Left ventricle myocardium inferior (tissue), 1 donor: Measurements from ENCODE around the gene RBM19. TPM values are rescaled to one million over a fixed set of nuclear protein-coding genes. Genes with fewer than 3 reads are reported as not detected.

Experiments used
- DNase-seq: peaks from one replicate; pipeline ENCODE4 v3.0.0-alpha.2; 2020
- H3K27ac ChIP-seq: fragments of 200-600 bp; replicated peaks from 2 replicates; pipeline ENCODE4 v1.8.0; 2021
- H3K27me3 ChIP-seq: fragments of 200-600 bp; 2 replicates; pipeline ENCODE4 v1.8.0; 2021; ENCODE audit warnings: low read depth
- H3K36me3 ChIP-seq: fragments of 200-600 bp; 2 replicates; pipeline ENCODE4 v1.8.0; 2021
- H3K4me1 ChIP-seq: fragments of 200-600 bp; 2 replicates; pipeline ENCODE4 v1.8.0; 2021
- H3K4me3 ChIP-seq: fragments of 200-600 bp; 2 replicates; pipeline ENCODE4 v1.8.0; 2021; ENCODE audit warnings: mild to moderate bottlenecking, moderate library complexity
- H3K9me3 ChIP-seq: fragments of 200-600 bp; replicated peaks from 2 replicates; pipeline ENCODE4 v1.8.0; 2021
- intact Hi-C: fragments of 100-400 bp; cut with micrococcal nuclease; formaldehyde crosslinking; loops from one replicate; pipeline ENCODE4 v1.11.0; 2022
- total RNA-seq: library from RNA; stranded (reverse); fragmentation: NEBNext Ultra II Directional; extraction: Animal tissue kit (Norgen Biotek cat#: 25700); gene quantifications from one replicate; pipeline ENCODE4 v1.2.1, GENCODE V29; 2021
- TF ChIP-seq, protein P1 (sequence below): fragments of 200-600 bp; IDR thresholded peaks from 2 replicates; pipeline ENCODE4 v1.8.0; 2021; ENCODE audit warnings: antibody characterized with exemption, mild to moderate bottlenecking, borderline replicate concordance
- donor health status: DM: no; HTN: yes; CAD: no; lungs with severe emphysema.

Gene RBM19
- total RNA-seq, 1 donor from 2014 or later = 18.9 TPM

DNA sequence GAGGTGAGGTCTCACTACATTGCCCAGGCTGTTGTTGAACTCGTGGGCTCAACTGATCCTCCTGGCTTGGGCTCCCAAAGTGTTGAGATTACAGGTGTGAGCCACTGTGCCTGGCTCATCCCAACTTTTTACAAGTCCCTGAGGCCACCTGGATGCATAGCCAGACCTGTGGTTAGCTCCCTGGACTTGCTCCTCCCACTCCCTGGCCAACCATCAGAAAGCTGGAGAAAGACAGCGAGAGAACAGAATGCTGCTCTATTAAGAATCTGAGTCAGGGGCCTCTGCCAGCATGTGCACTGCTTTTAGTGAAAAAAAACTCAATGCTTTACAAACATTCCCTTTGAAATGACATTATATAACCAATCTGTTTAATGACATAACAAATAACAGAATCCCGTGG is 78.2 kb downstream of the RBM19 start:
- no peak for DNase-seq
- intact Hi-C loops = no loop called here
- H3K4me3 ChIP-seq = no peak overlapping the region

DNA sequence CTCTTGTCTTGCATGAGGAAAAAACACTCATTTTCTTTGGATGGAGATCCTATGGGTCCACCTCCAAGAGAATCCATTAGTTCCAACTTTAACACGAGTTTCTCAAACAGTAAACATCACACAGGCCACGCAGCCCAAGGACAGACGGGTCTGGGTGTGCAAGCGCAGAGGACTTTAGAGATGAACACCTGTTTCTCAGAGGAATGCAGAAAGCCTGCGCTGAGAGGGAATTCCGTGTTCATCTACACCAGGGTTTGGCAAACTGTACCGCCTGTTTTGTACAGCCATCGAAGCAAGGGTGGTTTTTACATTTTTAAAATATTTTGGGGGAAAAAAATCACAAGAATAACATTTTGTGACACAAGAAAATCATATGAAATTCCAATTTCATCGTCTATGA is 79.4 kb downstream of the RBM19 start:
- Histone ChIP-seq H3K36me3 (peaks cover 18% of the 10 kb centered on the region), H3K27me3 (no peaks in the 10 kb centered on the region), H3K4me3 (no peak overlapping the region), H3K27ac (no peak overlapping the region), H3K9me3 (peaks cover 10% of the 10 kb centered on the region), H3K4me1 (no peaks in the 10 kb centered on the region)
- DNase-seq = no peak
- intact Hi-C loops = no loop called here
- TF ChIP-seq, protein P1, sequence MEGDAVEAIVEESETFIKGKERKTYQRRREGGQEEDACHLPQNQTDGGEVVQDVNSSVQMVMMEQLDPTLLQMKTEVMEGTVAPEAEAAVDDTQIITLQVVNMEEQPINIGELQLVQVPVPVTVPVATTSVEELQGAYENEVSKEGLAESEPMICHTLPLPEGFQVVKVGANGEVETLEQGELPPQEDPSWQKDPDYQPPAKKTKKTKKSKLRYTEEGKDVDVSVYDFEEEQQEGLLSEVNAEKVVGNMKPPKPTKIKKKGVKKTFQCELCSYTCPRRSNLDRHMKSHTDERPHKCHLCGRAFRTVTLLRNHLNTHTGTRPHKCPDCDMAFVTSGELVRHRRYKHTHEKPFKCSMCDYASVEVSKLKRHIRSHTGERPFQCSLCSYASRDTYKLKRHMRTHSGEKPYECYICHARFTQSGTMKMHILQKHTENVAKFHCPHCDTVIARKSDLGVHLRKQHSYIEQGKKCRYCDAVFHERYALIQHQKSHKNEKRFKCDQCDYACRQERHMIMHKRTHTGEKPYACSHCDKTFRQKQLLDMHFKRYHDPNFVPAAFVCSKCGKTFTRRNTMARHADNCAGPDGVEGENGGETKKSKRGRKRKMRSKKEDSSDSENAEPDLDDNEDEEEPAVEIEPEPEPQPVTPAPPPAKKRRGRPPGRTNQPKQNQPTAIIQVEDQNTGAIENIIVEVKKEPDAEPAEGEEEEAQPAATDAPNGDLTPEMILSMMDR = no peak

More for the DNA sequence above, 78.2 kb downstream of the RBM19 start:
- TF ChIP-seq, protein P1 = no peak
- peaks cover 10% of the 10 kb centered on the region for H3K9me3 ChIP-seq
- H3K27ac ChIP-seq = no peak overlapping the region
- H3K4me1 ChIP-seq = no peaks in the 10 kb centered on the region
- peaks cover 14% of the 10 kb centered on the region for H3K36me3 ChIP-seq
- no peaks in the 10 kb centered on the region for H3K27me3 ChIP-seq

DNA sequence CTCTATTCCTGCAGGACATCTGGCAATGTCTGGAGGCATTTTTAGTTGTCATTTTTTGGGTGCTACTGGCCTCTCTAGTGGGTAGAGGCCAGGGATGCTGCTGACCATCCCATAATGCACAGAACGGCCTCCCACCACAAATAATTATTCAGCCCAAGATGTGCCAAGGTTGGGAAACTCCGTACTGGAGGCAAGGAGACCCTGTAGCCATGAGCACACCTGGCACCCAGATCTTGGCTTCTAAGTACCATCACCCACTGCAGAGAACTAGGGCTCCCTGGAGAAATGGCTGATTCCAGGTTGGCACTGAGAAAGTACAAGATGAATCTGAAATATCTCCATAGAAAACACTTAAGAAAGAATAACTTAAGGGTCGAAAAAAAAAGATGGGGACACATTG is 81.7 kb downstream of the RBM19 start:
- no peak for DNase-seq
- Histone ChIP-seq H3K36me3 (peaks cover 18% of the 10 kb centered on the region), H3K4me3 (no peak overlapping the region), H3K9me3 (peaks cover 10% of the 10 kb centered on the region), H3K4me1 (no peaks in the 10 kb centered on the region), H3K27me3 (no peaks in the 10 kb centered on the region), H3K27ac (no peak overlapping the region)
- TF ChIP-seq, protein P1 = no peak
- intact Hi-C loops = no loop called here

DNA sequence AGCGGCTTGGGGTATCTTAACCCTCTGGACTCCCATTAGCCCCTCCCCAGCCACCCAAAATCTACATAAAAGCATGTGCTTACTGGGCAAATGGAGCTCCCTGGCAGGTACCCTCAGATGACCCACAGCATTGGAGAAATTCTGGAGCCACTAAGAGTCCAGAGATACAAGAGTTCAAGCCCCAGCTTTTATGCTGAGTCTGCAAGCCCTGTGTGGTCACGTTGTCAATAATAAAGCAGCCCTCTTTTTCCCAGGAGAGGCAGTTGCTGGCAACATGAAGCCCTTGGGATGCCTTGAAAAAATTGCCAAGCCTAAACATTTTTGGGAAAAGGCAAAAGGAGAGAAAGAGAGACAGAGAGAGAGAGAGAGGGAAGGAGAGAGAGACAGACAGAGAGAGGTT is 83.4 kb downstream of the RBM19 start:
- Histone ChIP-seq H3K36me3 (peaks cover 11% of the 10 kb centered on the region), H3K27ac (no peak overlapping the region), H3K4me3 (no peak overlapping the region), H3K9me3 (peaks cover 10% of the 10 kb centered on the region), H3K27me3 (no peaks in the 10 kb centered on the region), H3K4me1 (no peaks in the 10 kb centered on the region)
- intact Hi-C loops = no loop called here
- TF ChIP-seq, protein P1 = no peak
- no peak for DNase-seq

DNA sequence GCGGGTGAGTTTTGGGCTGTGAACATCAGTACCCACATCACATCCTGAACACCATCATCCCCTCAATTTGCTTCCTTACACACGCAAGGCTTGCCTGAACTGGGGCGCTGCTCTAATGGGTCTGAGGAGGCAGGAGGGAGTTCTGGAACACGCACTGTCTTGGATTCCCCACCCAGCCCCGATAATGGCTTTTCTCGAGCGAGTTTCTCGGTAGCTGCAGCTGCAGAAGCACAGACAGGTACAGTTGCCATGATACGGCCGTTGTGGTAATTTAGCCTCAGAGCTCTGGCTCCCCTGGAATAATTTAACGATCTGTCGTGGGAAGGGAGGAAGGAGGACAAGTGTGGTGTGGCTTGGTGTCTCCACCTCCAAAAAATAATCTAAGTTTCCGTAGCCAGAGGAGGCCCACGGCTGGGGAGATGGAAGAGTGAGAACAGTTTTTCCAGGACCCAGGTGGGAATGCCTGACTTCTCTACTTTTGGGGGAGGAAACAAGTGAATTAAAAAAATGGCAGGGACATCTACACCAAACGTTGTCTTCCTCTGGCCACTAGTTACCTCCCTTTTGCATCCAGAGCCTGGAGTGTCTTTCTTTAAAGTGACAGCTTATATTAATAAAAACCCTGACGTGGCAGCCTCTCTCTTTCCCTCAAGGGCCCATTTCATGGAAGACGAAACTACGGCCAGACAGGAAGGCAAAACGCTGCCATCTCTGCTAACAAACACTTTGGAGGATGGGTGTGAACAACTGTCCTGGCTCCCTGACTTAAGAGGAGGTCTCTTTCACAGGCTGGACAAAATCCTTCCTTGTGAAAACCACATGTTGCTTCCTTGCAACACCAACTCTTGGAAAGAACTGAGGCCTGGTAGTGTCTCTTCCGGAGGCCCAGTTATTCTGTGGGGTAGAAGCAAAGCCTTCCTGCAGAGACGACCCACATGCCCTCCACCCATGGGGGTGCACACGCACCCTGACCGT is 84.8 kb downstream of the RBM19 start:
- Histone ChIP-seq H3K9me3 (peaks cover 10% of the 10 kb centered on the region), H3K4me3 (no peak overlapping the region), H3K27me3 (no peaks in the 10 kb centered on the region)

More for the DNA sequence above, 84.8 kb downstream of the RBM19 start:
- H3K36me3 ChIP-seq = peaks cover 11% of the 10 kb centered on the region
- intact Hi-C loops = no loop called here
- TF ChIP-seq, protein P1 = no peak
- H3K27ac ChIP-seq = no peak overlapping the region
- no peaks in the 10 kb centered on the region for H3K4me1 ChIP-seq
- DNase-seq = no peak
